Activated naive CD8-positive, alpha-beta T cell treated with anti-CD3 and anti-CD28 coated beads for 36 hours (primary cell): Measurements from ENCODE around the gene PPP1R18. TPM values are rescaled to one million over a fixed set of nuclear protein-coding genes. Genes with fewer than 3 reads are reported as not detected.

Experiments used
- DNase-seq: peaks from one replicate; pipeline ENCODE4 v3.0.0; 2021
- H3K27ac Mint-ChIP-seq: one replicate; pipeline ENCODE4 v1.8.0; 2022; ENCODE audit warnings: mild to moderate bottlenecking, moderate library complexity, mixed read lengths
- H3K27me3 Mint-ChIP-seq: one replicate; pipeline ENCODE4 v1.8.0; 2022; ENCODE audit warnings: mild to moderate bottlenecking, mixed read lengths
- H3K36me3 Mint-ChIP-seq: one replicate; pipeline ENCODE4 v1.8.0; 2021; ENCODE audit warnings: mild to moderate bottlenecking, mixed read lengths
- H3K4me1 Mint-ChIP-seq: one replicate; pipeline ENCODE4 v1.8.0; 2021; ENCODE audit warnings: mixed read lengths
- H3K4me3 Mint-ChIP-seq: one replicate; pipeline ENCODE4 v1.8.0; 2022; ENCODE audit warnings: mild to moderate bottlenecking, moderate library complexity, mixed read lengths
- H3K9me3 Mint-ChIP-seq: one replicate; pipeline ENCODE4 v1.8.0; 2022; ENCODE audit warnings: mixed read lengths
- total RNA-seq, 2 experiments: library from RNA; stranded (reverse); gene quantifications; one replicate each; pipeline ENCODE4 v1.2.3, GENCODE V29; 2021

PPP1R18 gene
- total RNA-seq, 2 experiments from 2014 or later, result 102 to 106 TPM

DNA sequence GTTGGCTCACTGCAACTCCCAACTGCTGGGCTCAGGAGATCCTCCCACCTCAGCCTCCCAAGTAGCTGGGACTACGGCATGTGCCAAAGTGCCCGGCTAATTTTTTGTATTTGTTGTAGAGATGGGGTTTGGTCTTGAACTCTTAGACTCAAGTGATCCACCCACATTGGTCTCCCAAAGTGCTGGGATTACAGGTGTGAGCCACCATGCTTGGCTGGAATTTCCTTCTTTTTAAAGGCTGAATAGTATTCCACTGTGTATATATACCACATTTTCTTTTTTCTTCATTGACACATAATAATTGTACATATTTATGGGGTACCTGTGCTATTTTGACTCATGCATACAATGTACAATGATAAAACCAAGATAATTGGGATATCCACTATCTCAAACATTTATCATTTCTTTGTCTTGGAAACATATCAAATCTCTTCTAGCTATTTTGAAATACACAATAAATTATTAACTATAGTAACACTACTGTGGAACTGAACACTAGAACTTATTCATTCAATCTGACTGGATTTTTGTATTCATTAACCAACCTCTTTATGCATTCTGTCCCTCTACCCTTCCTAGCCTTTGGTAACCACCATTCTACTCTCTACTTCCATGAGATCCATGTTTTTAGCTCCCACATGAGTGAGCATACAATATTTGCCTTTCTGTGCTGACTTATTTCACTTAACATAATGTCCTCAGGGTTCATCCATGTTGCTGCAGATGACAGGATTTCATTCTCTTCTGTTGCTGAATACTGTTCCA is 22.8 kb upstream of the PPP1R18 start:
- peaks cover 48% of the 10 kb centered on the region for H3K36me3 Mint-ChIP-seq
- H3K4me1 Mint-ChIP-seq, result peaks cover 7% of the 10 kb centered on the region
- H3K27ac Mint-ChIP-seq, result no peak overlapping the region

DNA sequence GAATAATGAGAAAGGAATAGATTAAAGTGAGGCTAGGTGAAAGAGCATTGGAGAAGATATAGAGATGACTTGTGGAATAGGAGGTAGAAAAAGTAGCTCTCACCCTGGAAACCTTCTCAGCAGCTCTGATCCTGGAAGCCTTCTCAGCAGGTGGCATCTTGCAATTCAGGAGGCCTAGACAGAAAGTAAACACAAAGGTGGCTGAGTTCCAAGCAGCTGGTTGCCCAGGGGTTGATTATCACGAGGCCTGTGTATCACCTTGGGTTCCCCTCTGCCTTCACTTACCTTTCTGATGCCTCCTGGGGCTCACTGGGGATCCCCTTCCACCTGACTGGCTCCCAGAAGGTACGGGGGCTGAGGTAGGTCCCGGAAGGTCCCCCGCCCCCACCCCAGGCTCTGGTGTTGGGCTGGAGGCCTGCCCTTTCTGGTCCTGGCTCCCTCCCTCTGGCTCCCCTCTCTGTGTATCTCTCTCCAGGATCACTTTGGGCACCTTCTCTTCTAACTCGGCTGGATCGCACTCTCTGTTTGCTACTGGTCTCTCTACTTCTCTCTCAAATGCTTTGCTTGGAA is 20.9 kb upstream of the PPP1R18 start:
- Mint-ChIP-seq H3K36me3 (peaks cover 37% of the 10 kb centered on the region), H3K4me3 (no peak overlapping the region), H3K27ac (no peak overlapping the region), H3K4me1 (peaks cover 7% of the 10 kb centered on the region), H3K9me3 (no peaks in the 10 kb centered on the region), H3K27me3 (no peaks in the 10 kb centered on the region)
- DNase-seq, result no peak

More for the DNA sequence above, 22.8 kb upstream of the PPP1R18 start:
- no peak overlapping the region for H3K4me3 Mint-ChIP-seq
- DNase-seq, result no peak
- no peaks in the 10 kb centered on the region for H3K27me3 Mint-ChIP-seq
- no peaks in the 10 kb centered on the region for H3K9me3 Mint-ChIP-seq

DNA sequence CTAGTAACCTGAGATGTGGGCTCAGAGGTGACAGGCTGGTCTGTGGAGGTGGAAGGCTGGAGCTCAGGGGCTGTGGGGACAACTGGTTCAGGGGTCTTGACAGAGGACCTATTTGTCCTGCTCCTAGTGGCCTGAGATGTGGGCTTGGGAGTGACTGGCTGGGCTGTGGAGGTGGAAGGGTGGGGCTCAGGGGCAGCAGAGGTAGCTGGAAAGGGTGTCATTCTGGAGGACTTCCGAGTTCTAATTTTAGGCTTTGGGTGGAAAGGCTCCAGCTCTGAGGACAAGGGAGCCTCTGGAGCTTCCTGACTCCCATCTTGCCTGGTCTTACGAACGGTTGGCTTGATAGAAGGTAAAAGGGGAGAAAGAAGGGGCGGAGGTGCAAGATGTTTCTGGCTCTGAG is 19.2 kb upstream of the PPP1R18 start:
- no peak overlapping the region for H3K27ac Mint-ChIP-seq
- H3K27me3 Mint-ChIP-seq, result no peaks in the 10 kb centered on the region
- H3K9me3 Mint-ChIP-seq, result no peaks in the 10 kb centered on the region
- DNase-seq, result no peak
- no peaks in the 10 kb centered on the region for H3K4me1 Mint-ChIP-seq
- peaks cover 26% of the 10 kb centered on the region for H3K36me3 Mint-ChIP-seq
- H3K4me3 Mint-ChIP-seq, result no peak overlapping the region

DNA sequence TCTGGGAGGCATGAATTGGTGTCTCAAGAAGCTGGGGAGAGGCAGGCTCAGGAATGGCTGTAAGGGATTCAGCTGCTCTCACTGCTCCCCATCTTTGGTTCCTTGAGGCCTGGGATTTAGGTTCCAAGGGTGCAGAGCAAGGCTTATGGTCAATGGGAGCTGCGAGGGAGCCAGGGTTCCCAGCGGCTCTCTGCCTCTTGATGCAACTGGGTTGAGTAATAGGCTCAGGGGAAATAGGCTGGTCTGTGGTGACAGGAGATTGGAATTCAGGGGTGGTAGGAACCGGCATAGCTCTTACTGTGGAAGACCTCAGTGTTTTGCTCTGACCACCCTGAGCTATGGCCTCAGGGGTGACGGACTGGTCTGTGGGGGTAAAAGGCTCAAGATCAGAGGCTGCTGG is 17.4 kb upstream of the PPP1R18 start:
- Mint-ChIP-seq H3K27ac (no peak overlapping the region), H3K9me3 (no peaks in the 10 kb centered on the region), H3K4me1 (no peaks in the 10 kb centered on the region), H3K27me3 (no peaks in the 10 kb centered on the region), H3K4me3 (no peak overlapping the region), H3K36me3 (peaks cover 29% of the 10 kb centered on the region)
- no peak for DNase-seq

DNA sequence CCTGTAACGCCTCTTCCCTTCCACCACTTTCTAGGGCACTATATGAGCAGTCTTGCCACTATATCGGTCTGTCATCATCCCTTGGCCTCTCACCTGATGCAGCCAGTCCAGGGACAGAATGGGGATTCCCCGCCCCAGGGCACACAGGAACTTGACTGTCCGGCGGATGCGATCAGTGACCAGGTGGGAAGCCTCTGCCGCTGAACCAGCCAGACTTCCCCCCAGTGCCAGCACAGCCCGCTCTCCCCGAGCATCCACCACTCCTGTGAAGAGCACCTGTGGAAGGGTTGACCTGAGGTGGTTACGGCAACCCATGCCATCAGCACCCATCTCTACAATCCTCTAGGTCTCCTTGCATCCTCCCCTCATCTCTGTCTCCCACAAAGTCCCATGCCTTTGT is 16.6 kb upstream of the PPP1R18 start:
- Mint-ChIP-seq H3K27ac (no peak overlapping the region), H3K36me3 (peaks cover 27% of the 10 kb centered on the region), H3K4me3 (no peak overlapping the region), H3K27me3 (no peaks in the 10 kb centered on the region), H3K4me1 (no peaks in the 10 kb centered on the region), H3K9me3 (no peaks in the 10 kb centered on the region)
- DNase-seq, result no peak

DNA sequence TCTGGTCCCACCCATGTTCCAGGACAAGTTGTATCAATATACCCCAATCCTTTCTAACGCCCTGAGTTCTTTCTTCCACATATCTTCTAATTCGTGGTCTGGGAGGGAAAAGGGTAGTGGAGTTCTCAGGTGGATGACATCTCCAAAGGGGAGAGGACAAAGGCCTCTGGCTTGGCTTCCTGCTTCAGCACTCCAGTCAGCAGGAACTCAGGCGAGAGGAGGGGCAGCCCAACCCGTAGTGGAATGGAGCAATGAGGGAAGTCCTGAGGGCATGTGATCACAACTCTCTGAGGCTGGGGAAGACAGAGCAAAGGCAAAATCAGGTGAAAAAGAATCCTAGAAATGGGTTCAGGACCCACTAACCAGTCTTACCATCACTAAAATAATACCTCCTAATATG is 13.9 kb upstream of the PPP1R18 start:
- no peaks in the 10 kb centered on the region for H3K27me3 Mint-ChIP-seq
- DNase-seq, result no peak
- H3K4me1 Mint-ChIP-seq, result peaks cover 3% of the 10 kb centered on the region
- H3K4me3 Mint-ChIP-seq, result no peak overlapping the region
- no peak overlapping the region for H3K27ac Mint-ChIP-seq
- no peaks in the 10 kb centered on the region for H3K9me3 Mint-ChIP-seq
- H3K36me3 Mint-ChIP-seq, result peaks cover 18% of the 10 kb centered on the region

DNA sequence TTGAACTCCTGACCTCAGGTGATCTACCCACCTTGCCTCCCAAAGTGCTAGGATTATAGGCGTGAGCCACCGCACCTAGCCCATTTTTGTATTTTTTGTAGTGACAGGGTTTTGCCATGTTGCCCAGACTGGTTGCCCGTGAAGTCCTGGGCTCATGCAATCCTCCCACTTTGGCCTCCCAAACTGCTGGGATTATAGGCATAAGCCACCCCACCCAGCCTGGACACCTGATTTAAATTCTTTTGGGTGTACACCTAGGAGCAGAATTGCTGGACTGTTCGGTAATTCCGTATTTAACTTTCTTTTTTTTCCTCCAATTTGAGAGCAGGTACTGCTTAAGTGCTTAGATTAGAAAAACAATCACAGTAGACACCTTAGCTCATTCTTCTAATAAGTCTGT is 10.0 kb upstream of the PPP1R18 start:
- H3K27ac Mint-ChIP-seq, result no peak overlapping the region
- no peak for DNase-seq
- H3K27me3 Mint-ChIP-seq, result no peaks in the 10 kb centered on the region
- no peak overlapping the region for H3K4me3 Mint-ChIP-seq
- no peaks in the 10 kb centered on the region for H3K9me3 Mint-ChIP-seq
- peaks cover 3% of the 10 kb centered on the region for H3K36me3 Mint-ChIP-seq
- peaks cover 9% of the 10 kb centered on the region for H3K4me1 Mint-ChIP-seq

DNA sequence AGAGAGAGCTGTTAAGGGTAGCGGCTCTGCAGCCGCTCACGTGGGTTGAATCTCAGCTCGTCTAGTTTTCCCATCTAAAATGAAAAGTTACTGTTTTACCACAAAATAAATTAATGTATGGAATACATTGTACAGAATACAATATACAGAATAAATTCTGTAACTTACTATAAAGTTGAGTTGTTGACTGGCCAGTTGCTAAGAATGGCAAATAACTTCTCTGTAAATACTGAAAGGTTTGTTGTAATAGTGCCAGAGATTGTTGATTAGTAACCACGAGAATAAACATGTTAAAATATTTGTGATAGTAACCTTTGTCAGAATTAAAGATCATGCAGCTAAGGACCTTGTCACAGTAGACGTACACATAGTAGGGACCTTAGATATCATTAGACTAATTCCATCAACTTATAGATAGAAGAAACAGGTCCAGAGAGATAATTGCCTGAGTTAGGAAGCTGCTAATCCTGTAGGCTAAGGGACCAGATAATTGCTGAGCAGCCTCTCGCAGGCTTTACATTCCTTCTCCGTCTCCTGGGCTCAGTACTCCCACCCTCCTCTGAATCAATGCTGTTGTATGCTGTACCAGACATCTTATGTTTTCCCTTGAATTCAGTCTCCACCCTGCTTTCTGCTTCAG is 4.9 kb upstream of the PPP1R18 start:
- Mint-ChIP-seq H3K27ac (peak overlapping the region; percentile 17), H3K27me3 (no peaks in the 10 kb centered on the region), H3K4me1 (peaks cover 34% of the 10 kb centered on the region), H3K9me3 (no peaks in the 10 kb centered on the region), H3K36me3 (peaks cover 7% of the 10 kb centered on the region), H3K4me3 (peak overlapping the region; percentile 82)
- no peak for DNase-seq

DNA sequence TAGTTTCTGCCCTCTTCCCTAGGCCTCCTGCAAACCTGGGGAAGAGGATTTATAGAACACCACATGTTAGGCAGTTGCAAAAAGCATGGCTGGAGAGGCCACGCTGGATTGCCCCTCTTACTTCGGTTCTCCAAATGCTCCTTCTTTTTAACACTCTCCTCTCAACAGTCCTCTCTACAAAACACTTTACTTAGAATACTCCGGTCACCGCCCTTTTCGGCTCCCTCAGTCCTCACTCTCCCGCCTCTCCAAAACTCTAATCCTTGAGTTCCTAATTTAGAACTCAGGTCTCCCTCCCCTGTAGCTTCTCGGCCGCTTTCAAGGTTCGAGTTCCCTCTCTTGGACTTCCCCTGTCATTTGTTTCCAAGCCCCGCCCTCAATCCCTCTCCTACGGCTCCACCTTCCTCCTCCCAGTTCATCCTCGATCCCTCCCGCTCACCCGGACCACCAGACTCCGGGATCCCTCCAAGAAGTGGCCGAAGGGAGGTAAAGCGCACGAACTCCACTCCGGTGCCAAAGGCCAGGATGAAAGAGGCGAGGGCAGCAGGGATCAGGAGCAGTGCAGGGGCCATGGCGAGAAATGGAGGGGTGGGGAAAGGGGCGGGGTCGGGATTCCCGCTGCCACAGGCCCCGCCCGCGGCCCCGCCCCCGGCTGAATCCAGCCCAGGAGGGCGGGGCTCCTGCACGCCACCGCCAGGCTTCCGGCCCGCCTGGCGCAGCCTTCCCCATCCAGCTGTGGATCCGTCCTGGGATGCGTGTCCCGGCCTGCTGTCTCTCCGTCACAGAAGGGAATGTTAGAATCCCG is 4.2 kb upstream of the PPP1R18 start, which contains the start of gene NRM:
Gene NRM, minus strand, starts transcription at position 582 of the 805 bp plus-strand sequence. Its CDS starts 10 bp downstream, at position 572.
- Mint-ChIP-seq H3K4me1 (peaks cover 34% of the 10 kb centered on the region), H3K4me3 (peak within 1 kb of the TSS; percentile 97), H3K27ac (peak within 1 kb of the TSS; percentile 87), H3K27me3 (no peaks in the 10 kb centered on the region), H3K9me3 (no peaks in the 10 kb centered on the region), H3K36me3 (peaks cover 14% of the 10 kb centered on the region)
- peak; percentile 83 for DNase-seq

DNA sequence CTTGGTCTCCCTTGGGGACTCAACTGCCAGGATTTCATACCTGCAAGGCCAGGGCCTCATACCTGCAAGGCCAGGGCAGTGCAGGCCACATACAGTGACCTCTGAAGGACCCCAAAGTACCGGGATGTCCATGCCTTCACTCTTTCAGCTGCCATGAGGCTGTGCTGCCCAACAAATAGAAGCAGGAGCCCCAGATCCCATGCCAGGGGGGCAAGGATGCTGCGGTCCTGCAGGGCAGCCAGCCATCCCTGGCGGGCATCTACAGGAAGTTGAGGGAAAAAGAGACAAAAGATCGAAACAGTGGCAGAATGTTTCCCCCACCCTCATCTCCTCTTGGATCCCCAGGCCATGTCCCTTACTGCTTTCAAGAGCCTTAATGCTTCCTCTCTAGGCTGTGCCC is 3.5 kb upstream of the PPP1R18 start:
- peak overlapping the region; percentile 97 for H3K4me3 Mint-ChIP-seq
- DNase-seq, result no peak

DNA sequence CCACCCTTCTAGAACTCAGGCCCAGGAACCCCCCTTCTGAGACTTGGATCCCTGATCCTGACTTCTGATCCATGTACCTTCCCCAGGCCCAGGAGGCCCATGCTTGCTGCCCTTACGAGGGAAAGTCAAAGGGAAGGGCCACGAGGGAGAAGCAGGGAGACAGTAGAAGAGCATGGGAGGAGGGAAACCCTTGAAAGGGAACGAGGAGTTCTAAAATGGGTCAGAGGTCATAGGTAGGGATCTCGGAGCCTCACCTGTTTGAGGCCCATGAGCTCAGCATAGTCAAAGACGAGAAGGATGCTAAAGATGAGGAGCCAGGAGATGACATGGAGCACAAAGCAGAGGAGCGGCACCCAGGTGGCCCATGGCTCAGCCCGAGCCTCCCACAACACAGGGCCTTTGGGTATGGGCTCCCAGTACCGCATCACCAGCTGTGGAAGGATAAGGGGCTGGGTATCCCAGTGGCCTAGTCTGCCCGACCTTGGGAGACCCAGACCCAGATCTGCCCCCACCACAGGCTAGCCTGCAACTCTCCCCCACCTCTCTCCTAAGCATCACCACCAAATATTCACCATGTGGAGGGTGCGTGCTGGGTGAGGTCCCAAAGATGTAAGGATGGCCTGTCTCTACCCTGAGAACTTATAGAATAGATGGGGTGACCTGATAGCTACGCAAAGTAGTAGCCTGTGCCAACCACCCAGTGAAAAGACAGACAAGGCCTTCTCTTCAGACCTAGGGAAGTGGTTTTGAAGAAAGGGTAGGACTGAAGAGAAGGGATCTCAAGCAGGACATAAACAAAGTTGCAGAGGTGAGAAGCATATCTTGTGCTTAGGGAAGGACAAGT is 2.8 kb upstream of the PPP1R18 start:
- peak overlapping the region; percentile 87 for H3K27ac Mint-ChIP-seq
- H3K4me1 Mint-ChIP-seq, result peaks cover 34% of the 10 kb centered on the region
- no peaks in the 10 kb centered on the region for H3K9me3 Mint-ChIP-seq
- H3K36me3 Mint-ChIP-seq, result peaks cover 26% of the 10 kb centered on the region
- no peak for DNase-seq
- no peaks in the 10 kb centered on the region for H3K27me3 Mint-ChIP-seq
- H3K4me3 Mint-ChIP-seq, result peak overlapping the region; percentile 97

More for the DNA sequence above, 3.5 kb upstream of the PPP1R18 start:
- Mint-ChIP-seq H3K4me1 (peaks cover 34% of the 10 kb centered on the region), H3K27ac (peak overlapping the region; percentile 87), H3K27me3 (no peaks in the 10 kb centered on the region), H3K36me3 (peaks cover 21% of the 10 kb centered on the region), H3K9me3 (no peaks in the 10 kb centered on the region)

DNA sequence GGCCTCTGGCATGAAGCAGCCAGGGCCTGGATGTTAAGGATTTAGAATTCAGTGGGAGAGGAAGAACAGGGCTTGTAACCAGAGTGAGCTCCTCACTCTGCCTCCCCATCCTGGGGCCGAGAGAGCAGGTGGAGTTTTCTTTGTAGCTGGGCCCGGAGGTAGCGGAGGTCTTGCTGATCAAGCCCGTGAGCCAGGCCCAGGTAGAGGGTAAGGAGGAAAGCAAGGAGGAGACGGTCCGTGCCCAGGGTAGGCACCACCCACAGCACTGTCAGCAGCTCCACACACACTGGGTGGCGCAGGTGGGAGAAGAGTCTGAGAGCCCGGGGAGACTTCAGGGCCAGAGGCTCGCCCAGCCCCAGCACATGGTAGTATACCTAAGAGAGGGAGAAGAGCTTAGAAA is 2.1 kb upstream of the PPP1R18 start:
- Mint-ChIP-seq H3K36me3 (peaks cover 33% of the 10 kb centered on the region), H3K4me1 (peaks cover 34% of the 10 kb centered on the region), H3K9me3 (no peaks in the 10 kb centered on the region), H3K27ac (peak overlapping the region; percentile 22), H3K27me3 (no peaks in the 10 kb centered on the region), H3K4me3 (peak overlapping the region; percentile 95)
- DNase-seq, result no peak

DNA sequence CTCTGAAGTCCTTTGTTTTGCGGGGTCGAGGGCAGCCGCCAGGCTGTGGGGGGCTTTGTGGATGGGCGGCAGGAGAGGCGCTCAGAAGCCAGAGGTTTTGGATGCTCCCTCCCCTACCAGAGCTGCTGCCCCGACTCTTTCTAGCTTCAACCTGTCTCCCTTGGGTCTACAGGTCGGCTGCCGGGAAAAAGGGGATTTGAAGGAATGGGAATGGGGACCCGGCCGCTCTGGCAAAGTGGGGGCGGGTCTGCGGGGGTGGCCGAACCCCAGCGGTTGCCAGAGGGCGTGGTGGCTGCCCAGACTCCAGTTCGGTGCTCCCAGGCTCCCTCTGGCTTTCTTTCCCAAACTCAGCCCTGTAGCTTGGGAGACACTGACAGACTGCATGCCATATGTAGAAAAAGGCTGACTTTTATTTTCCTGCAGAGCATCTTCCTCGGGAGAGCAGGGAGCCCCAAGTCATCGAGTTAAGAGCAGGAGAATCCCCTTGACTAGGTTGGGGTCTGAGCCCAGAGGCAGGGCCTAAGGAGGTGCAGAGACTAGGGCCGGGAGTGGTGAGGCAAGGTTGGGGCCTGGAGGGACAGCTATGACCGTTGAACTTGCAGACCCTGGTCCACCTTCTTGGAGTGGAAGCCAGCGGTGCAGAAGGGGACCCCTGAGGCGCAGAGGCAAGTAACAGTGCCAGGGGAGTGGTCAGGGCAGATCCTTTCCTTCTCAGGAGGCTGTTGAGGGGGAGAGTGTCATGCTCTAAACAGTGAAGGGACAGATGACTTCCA is 1.4 kb upstream of the PPP1R18 start:
- Mint-ChIP-seq H3K4me1 (peaks cover 34% of the 10 kb centered on the region), H3K27me3 (no peaks in the 10 kb centered on the region), H3K27ac (peak overlapping the region; percentile 93), H3K4me3 (peak overlapping the region; percentile 95), H3K9me3 (no peaks in the 10 kb centered on the region), H3K36me3 (peaks cover 40% of the 10 kb centered on the region)
- no peak for DNase-seq
